HG02678 (cell line): ENCODE data around the gene PLEKHA3.
"Not testable (repeated sequence)": the region's sequence is repeated elsewhere in the genome, so short reads cannot be mapped to it uniquely, and the experiment has no call there.

Source experiments
- ATAC-seq: cut with Tn5 transposase; IDR thresholded peaks from one replicate; pipeline ENCODE4 v1.9.1; 2021; ENCODE audit warnings: mild to moderate bottlenecking, moderate library complexity; ENCODE audit not compliant: unreplicated experiment

PLEKHA3 gene

DNA sequence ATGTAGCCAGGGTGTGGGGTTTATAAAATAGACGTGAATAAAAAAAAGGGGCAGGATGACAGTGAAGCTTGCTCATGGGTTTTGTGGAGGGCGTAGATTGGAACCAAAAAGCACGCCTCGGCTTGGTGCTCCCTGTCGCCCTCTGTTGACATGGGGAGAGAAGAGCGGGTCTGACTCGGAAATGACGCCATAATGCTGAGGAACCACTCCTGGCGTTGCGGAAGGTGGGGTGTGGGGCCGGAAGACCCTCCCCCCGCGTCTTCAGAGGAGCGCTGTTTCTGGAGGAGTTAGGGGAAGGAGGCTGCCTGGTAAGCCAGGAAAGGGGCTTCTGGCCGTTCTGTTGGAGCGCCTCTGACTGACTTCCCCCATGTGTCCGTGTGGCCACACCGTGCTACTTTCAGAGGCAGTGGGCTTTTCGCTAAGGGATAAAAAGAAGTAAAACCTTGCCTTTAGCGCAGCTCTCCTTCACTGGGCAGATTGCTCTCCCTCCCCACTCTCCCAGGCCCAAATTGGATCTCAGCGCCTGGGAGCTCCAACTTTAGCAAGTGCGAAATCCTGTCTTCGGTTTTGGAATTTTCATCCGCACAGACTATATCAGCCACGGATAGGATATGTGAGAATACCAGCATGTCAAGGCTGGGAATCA is 42.8 kb downstream of the PLEKHA3 start:
- peak; percentile 94 for ATAC-seq

DNA sequence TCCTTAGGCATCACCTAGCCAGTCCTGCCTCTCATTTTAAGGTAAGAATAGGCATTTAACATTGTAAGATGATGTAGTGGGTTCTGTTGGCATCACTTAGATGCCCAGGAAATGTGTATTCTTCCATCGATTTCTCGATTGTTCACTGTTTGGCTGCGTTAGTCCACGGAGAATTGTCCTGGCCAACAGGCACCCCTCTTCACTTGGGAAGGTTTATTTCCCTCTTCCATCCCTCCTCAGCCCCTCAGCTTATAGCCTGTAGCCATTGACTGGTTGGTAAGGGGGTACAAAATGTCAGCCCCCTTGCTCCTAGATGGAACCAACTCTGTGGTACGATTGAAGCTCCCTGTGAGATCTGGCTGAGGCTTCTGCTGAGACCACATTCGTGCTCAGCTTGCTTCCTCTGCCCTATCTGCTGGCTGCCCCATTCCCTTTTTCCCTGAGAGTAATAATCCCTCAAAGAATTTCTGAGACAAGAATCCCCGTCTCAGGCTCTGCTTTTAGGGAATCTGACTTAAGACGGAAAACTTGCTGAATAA is 43.4 kb downstream of the PLEKHA3 start:
- ATAC-seq: no peak

DNA sequence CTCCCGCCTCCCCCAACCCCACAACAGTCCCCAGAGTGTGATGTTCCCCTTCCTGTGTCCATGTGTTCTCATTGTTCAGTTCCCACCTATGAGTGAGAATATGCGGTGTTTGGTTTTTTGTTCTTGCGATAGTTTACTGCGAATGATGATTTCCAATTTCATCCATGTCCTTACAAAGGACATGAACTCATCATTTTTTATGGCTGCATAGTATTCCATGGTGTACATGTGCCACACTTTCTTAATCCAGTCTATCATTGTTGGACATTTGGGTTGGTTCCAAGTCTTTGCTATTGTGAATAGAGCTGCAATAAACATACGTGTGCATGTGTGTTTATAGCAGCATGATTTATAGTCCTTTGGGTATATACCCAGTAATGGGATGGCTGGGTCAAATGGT is 44.8 kb downstream of the PLEKHA3 start:
- not testable (repeated sequence) for ATAC-seq

DNA sequence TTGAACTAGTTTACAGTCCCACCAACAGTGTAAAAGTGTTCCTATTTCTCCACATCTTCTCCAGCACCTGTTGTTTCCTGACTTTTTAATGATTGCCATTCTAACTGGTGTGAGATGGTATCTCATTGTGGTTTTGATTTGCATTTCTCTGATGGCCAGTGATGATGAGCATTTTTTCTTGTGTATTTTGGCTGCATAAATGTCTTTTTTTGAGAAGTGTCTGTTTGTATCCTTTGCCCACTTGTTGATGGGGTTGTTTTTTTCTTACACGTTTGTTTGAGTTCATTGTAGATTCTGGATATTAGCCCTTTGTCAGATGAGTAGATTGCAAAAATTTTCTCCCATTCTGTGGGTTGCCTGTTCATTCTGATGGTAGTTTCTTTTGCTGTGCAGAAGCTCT is 45.2 kb downstream of the PLEKHA3 start:
- not testable (repeated sequence) for ATAC-seq

DNA sequence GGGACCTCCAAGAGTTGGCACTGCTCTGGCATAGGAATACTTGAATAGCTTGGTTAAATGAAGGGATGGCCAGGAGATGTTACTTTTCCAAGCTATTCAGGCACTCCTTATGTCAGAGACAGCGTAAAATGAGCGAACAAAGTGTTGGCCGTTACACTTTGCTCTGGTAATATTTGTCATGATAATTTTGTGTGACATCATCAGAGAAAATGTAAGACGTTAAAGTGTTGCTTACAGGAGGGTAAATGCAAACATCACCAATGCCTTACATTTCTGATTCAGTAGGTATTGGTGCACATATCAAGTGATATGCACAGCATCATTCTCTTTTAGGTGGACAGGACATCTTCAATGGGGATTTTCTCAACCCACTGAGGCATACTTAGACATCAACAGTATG is 46.0 kb downstream of the PLEKHA3 start:
- no peak for ATAC-seq

DNA sequence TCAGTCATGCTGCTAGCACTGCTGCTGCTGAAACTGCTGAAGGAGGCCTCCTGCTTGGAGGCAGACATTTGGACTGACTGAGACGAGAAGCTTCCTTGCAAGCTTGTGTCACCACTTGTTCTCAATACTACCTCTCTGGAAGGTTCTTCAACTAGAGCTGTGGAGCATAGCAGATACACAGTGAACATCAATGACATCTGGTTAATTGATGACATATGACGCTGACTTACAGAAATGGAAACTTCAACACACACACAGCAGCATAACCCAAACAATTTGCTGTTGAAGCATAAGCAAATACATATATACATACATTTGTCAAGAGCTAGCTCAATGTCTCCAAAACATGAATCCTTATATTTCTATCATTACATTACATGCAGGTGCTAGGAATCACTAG is 47.3 kb downstream of the PLEKHA3 start:
- no peak for ATAC-seq

DNA sequence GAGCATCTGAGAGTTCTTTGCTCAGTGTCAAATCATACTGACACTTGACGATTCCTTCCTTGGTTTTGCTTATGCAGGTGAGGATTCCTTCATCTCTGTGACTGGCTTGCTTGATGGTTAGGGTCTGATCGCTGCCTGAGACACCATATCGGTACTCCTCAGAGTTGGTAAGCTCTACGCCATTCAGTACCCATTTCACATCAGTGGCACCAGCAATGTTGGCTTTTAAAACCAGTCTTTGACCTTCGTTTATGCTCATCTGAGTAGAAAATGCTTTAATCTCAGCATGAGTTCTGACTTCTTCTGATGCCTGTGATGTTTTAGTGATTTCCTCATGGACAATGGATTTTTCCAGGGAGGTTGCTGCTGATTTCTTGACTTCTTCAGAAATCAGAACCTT is 48.4 kb downstream of the PLEKHA3 start:
- no peak for ATAC-seq

DNA sequence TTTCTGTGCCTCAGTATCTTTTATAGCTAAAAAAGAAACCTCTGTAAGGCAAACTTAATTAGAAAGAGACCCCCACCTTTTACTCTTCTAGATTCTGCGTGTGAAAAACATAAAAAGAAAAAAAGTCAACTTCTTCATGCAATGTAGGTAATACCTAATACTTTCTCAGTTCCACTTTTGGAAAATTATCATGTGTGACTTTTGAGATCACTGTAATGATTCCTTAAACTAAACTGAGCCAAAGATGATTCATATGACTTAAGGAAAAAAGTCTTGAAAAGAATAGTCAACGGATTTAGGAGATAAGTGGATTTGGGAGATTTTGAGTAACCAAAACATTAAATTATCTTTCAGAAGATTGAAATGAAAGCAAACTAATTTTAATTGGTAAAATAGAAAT is 48.9 kb downstream of the PLEKHA3 start:
- ATAC-seq: no peak

DNA sequence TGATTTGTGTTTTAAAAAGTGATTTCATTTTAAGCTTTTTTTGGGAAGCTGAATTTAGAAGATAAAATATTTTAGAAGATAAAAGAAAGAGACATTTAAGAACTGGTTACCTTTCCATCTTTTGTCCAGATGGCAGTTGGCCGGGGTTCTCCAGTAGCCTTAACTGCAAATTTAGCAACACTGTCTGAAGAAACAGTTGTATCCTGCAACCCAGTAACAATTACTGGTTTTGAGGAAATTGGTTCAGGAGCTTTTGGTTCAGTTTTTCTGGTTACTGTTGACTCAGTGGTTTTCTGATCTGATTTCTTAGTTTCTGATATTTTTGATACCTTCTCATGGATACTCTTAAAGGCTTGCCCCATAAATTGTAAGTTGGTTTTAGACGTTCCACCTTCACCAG is 49.9 kb downstream of the PLEKHA3 start:
- ATAC-seq: no peak

DNA sequence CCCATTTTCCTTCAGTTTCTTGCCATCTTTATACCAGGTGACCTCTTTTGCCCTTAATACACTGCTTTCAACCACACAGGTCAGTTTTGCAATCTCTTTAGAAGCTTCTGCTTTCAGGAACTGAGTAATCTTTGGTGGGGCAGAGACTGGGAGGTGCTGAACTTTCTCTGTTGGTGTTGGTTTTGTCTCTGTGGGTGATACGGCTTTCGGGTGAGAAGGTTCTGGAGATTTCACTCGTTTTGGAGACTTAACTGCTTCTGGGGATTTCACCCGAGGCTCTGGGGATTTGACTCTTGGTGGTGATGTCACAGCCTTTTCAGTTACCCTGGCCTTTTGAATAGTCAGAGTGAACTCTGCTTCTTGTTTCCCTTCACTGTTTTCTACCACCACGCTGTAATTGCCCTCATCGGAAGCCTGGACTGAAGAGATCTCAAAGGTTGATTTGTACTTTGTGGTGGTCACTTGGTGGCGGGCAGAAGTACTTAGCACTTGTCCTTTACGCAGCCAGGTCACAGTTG is 50.4 kb downstream of the PLEKHA3 start:
- peak; percentile 95 for ATAC-seq

DNA sequence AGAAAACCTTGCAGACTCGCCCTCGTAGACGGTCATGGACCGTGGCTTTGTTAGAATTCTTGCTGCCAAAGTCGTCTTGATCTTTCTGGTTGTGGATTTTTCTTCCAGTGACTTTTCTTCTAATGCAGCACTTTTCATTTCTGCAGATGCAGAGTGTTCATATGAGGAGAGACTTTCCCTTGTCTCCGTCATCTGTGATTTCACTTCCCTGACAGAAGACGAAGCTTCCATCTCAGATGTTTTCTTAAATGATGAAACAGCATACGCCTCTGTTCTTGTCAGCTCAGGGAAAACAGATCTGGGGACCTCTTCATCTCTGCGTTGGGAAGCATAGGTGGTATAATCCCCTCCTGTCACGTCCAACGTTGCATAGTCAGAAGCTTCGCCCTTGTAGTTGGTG is 50.9 kb downstream of the PLEKHA3 start:
- ATAC-seq: no peak

DNA sequence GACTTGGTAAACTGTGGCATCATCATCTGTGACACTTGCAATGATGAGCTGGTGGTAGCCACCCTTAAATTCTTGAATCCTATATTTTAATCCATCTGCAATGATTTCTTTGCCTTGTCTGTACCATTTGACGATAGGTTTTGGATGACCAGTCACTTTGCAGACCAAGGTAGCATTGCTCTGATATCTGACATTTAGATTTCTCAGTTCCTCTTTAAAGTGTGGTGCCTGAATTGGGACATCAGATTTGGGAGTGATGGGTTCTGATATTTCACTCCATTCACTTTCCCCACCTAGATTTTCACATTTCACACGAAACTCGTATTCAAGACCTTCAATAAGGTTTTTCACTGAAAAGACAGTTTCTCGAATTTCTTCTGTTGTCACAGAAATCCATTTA is 55.8 kb downstream of the PLEKHA3 start:
- ATAC-seq: peak; percentile 40

DNA sequence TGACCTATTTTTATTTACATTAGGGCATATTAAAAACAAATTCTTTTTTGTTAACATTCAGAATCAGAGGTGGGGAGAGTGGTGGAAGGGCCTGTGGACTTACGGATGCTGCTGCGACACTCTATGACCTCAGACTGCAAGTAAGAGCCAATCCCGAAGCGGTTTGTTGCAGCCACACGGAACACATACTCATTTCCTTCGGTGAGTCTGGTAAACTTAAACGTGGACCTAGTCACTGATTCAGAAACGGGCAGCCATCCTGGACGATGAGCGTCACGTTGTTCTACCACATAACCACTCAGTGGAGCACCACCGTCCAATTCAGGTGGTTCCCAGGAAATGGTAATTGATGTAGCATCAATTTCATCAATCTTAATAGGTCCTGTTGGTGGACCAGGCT is 61.9 kb downstream of the PLEKHA3 start:
- no peak for ATAC-seq

DNA sequence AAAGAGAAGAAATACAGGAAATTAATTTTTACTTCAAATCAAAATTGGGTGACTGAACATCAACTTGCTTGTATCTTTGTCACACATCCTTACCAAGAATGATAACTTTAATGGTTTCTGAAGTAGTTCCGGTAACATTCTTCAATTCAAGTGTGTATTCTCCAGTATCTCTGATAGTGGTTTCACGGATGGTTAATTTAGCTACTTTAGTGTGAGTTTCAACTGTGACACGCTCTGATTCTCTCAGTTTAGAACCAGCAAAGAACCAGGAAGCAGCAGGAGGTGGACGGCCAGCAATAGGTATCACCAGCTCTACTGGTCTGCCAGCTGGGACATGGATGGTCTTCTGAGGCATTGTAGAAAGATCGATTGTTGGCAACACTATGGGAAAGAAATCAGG is 62.3 kb downstream of the PLEKHA3 start:
- no peak for ATAC-seq

DNA sequence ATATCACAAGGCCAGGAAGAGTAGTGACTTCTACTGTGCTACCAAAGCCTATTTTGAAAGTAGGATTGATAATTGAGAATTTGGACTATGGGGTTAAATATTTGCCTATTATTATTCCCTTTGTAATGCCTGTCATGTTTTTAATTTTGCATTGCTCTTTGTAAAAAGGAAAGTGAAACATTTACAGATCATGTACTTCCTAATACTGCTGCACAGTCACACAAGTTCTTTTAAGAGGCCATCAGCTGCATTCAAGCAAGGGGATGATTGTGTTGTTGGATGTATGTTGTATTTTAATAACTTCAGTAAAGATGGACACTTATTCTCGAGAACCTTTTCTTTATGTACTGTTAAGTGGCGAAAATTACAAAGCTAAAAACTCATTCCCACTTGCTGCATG is 70.1 kb downstream of the PLEKHA3 start:
- peak; percentile 64 for ATAC-seq

DNA sequence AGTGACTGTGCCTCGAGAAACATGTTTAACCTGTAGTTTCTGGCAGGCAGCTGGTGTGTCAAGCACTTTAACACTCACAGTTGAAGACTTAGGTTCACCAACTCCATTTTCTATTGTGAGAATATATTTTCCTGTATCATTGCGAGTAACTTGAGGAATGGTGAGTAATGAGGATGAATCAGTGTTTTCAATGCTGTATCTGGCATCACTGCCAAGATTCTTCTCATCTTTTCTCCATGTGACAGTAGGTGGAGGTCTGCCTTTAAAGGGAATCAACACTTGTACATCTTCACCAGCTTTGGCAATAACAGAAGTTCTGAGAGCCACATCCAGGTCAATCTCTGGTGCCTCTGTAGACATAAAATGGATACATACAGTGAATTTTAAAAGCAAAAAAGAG is 72.8 kb downstream of the PLEKHA3 start:
- no peak for ATAC-seq
